Fibroblast of lung (primary cell): ENCODE measurements around the gene ZNF593.

Source experiments
- EZH2 ChIP-seq: IDR thresholded peaks from 2 replicates; pipeline ENCODE4 v1.5.1; 2012; ENCODE audit warnings: low read length, control low read depth, mild to moderate bottlenecking; ENCODE audit errors: missing control alignments
- TF ChIP-seq, protein P1 (sequence below), 2 donors: IDR thresholded peaks in 1 of 2; conservative IDR thresholded peaks in 1 of 2; 1 replicate in 1 of 2; 2 replicates in 1 of 2; pipeline ENCODE4 v1.5.1; 2011 to 2012; ENCODE audit warnings: low read length in 2 of 2, control low read depth in 1 of 2, inconsistent platforms in 1 of 2, low read depth in 1 of 2, mild to moderate bottlenecking in 1 of 2

- TF ChIP-seq, protein P1, sequence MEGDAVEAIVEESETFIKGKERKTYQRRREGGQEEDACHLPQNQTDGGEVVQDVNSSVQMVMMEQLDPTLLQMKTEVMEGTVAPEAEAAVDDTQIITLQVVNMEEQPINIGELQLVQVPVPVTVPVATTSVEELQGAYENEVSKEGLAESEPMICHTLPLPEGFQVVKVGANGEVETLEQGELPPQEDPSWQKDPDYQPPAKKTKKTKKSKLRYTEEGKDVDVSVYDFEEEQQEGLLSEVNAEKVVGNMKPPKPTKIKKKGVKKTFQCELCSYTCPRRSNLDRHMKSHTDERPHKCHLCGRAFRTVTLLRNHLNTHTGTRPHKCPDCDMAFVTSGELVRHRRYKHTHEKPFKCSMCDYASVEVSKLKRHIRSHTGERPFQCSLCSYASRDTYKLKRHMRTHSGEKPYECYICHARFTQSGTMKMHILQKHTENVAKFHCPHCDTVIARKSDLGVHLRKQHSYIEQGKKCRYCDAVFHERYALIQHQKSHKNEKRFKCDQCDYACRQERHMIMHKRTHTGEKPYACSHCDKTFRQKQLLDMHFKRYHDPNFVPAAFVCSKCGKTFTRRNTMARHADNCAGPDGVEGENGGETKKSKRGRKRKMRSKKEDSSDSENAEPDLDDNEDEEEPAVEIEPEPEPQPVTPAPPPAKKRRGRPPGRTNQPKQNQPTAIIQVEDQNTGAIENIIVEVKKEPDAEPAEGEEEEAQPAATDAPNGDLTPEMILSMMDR (conservative IDR thresholded peaks at IDR 0.05 in 1 of 2, IDR thresholded peaks at IDR 0.05 in 1 of 2; ENCODE audit: low read depth in 1 of 2, low read length in 2 of 2): no peak
- no peak for TF ChIP-seq EZH2
Observed at GRCh38 chr1:26153966-26154532, 15.7 kb upstream of the ZNF593 start.
